ENCODE data around the gene ASB16.

GRCh38 chr17:44190481-44190880 lies 20.0 kb downstream of the ASB16 start:
- no peak for TF ChIP-seq CTCF (IDR thresholded peaks at IDR 0.05 in 8 of 11, conservative IDR thresholded peaks at IDR 0.05 in 3 of 11)
- peak in 2 of 3 donors; percentile 3 to 69 for TF ChIP-seq POLR2AphosphoS5 (IDR thresholded peaks at IDR 0.05)
- TF ChIP-seq POLR2A (IDR thresholded peaks at IDR 0.05) = no peak

Measured in spleen (tissue), 7 donors.